Vagina (tissue), 2 donors: ENCODE data around the gene RCCD1. TPM values are rescaled to one million over a fixed set of nuclear protein-coding genes. Genes with fewer than 3 reads are reported as not detected.

Experiments used
- DNase-seq, 2 donors: peaks; one replicate each; pipeline ENCODE4 v3.0.0-alpha.2; 2017; ENCODE audit errors: extremely low spot score in 2 of 2
- H3K27ac ChIP-seq: fragments of 200-600 bp; sonication (generic); one replicate; pipeline ENCODE4 v1.5.1; 2019
- H3K27me3 ChIP-seq: fragments of 200-600 bp; sonication (generic); one replicate; pipeline ENCODE4 v1.5.1; 2019
- H3K36me3 ChIP-seq, 2 donors: fragments of 200-600 bp; sonication (generic); one replicate each; pipeline ENCODE4 v1.5.1; 2017 to 2019
- H3K4me1 ChIP-seq: fragments of 200-600 bp; sonication (generic); one replicate; pipeline ENCODE4 v1.5.1; 2019
- H3K4me3 ChIP-seq, 2 donors: fragments of 200-600 bp; sonication (generic); 1 replicate in 1 of 2; 2 replicates in 1 of 2; pipeline ENCODE4 v1.5.1; 2016 to 2019
- H3K9me3 ChIP-seq: fragments of 200-600 bp; sonication (generic); one replicate; pipeline ENCODE4 v1.5.1; 2019
- CTCF ChIP-seq, 3 experiments: fragments of 450-650 bp in 2 of 3; fragments of 200-600 bp in 1 of 3; sonication (generic) in 1 of 3; IDR thresholded peaks; one replicate each; pipeline ENCODE4 v1.5.1; 2017 to 2019; ENCODE audit warnings: antibody characterized with exemption in 3 of 3, mild to moderate bottlenecking in 2 of 3, moderate library complexity in 2 of 3
- POLR2A ChIP-seq, 2 donors: fragments of 450-650 bp; IDR thresholded peaks; one replicate each; pipeline ENCODE4 v1.6.1; 2017; ENCODE audit warnings: antibody characterized with exemption in 2 of 2, mild to moderate bottlenecking in 2 of 2, moderate library complexity in 2 of 2
- POLR2AphosphoS5 ChIP-seq, 2 donors: sonication (generic); formaldehyde crosslinking; IDR thresholded peaks; one replicate each; pipeline ENCODE4 v1.9.0; 2017; ENCODE audit warnings: antibody characterized with exemption in 2 of 2, mild to moderate bottlenecking in 2 of 2, low read depth in 1 of 2; ENCODE audit not compliant: insufficient read depth in 1 of 2
- intact Hi-C: fragments of 100-400 bp; cut with DNase I; formaldehyde crosslinking; loops from one replicate; pipeline ENCODE4 v1.15.1; 2023
- total RNA-seq: library from RNA; depleted of rRNA; stranded (reverse); fragments of >200 nt; gene quantifications from one replicate; pipeline ENCODE4 v1.2.3, GENCODE V29; 2016

Gene RCCD1
- total RNA-seq, 1 donor from 2014 or later, result 6.9 TPM

- Histone ChIP-seq H3K4me1 (peaks cover 38% of the 10 kb centered on the region), H3K36me3 (peaks cover 0 to 32% of the 10 kb centered on the region in 2 donors), H3K4me3 (no peak overlapping the region), H3K27ac (no peak overlapping the region), H3K27me3 (no peaks in the 10 kb centered on the region), H3K9me3 (no peaks in the 10 kb centered on the region)
- DNase-seq, result no peak
- intact Hi-C loops, result no loop called here
- TF ChIP-seq CTCF (IDR thresholded peaks at IDR 0.05) (no peak), POLR2AphosphoS5 (IDR thresholded peaks at IDR 0.05; ENCODE audit: insufficient read depth in 1 of 2, low read depth in 1 of 2) (no peak), POLR2A (IDR thresholded peaks at IDR 0.05) (no peak)
Observed at GRCh38 chr15:90936823-90937222, 17.9 kb upstream of the RCCD1 start.

- Histone ChIP-seq H3K27ac (no peak overlapping the region), H3K36me3 (peaks cover under 1 to 46% of the 10 kb centered on the region in 2 donors), H3K4me1 (peaks cover 28% of the 10 kb centered on the region), H3K27me3 (no peaks in the 10 kb centered on the region), H3K9me3 (no peaks in the 10 kb centered on the region), H3K4me3 (no peak overlapping the region)
- DNase-seq, result no peak
- TF ChIP-seq CTCF (IDR thresholded peaks at IDR 0.05) (no peak), POLR2AphosphoS5 (IDR thresholded peaks at IDR 0.05; ENCODE audit: insufficient read depth in 1 of 2, low read depth in 1 of 2) (no peak), POLR2A (IDR thresholded peaks at IDR 0.05) (no peak)
- intact Hi-C loops, result no loop called here
Observed at GRCh38 chr15:90938261-90938660, 16.4 kb upstream of the RCCD1 start.

- no peak overlapping the region for H3K4me3 ChIP-seq
- peaks cover 4 to 61% of the 10 kb centered on the region in 2 donors for H3K36me3 ChIP-seq
- DNase-seq, result no peak
- intact Hi-C loops, result loop anchor here (10.0 kb wide), 1 partner anchor 325 kb away; no protein-coding TSS in a partner anchor
- H3K4me1 ChIP-seq, result peaks cover 19% of the 10 kb centered on the region
- H3K27me3 ChIP-seq, result no peaks in the 10 kb centered on the region
- no peaks in the 10 kb centered on the region for H3K9me3 ChIP-seq
- TF ChIP-seq POLR2AphosphoS5 (IDR thresholded peaks at IDR 0.05; ENCODE audit: insufficient read depth in 1 of 2, low read depth in 1 of 2) (no peak), CTCF (IDR thresholded peaks at IDR 0.05) (no peak), POLR2A (IDR thresholded peaks at IDR 0.05) (no peak)
- H3K27ac ChIP-seq, result no peak overlapping the region
Observed at GRCh38 chr15:90939756-90940155, 14.9 kb upstream of the RCCD1 start.

GRCh38 chr15:90941038-90941437 is 13.6 kb upstream of the RCCD1 start:
- Histone ChIP-seq H3K9me3 (no peaks in the 10 kb centered on the region), H3K36me3 (peaks cover 4 to 72% of the 10 kb centered on the region in 2 donors), H3K27me3 (no peaks in the 10 kb centered on the region), H3K27ac (no peak overlapping the region), H3K4me3 (no peak overlapping the region), H3K4me1 (peaks cover 12% of the 10 kb centered on the region)
- intact Hi-C loops, result loop anchor here (10.0 kb wide), 1 partner anchor 324 kb away; no protein-coding TSS in a partner anchor
- TF ChIP-seq POLR2A (IDR thresholded peaks at IDR 0.05) (no peak), CTCF (IDR thresholded peaks at IDR 0.05) (no peak), POLR2AphosphoS5 (IDR thresholded peaks at IDR 0.05; ENCODE audit: insufficient read depth in 1 of 2, low read depth in 1 of 2) (no peak)
- no peak for DNase-seq

- no peak for DNase-seq
- TF ChIP-seq POLR2AphosphoS5 (IDR thresholded peaks at IDR 0.05; ENCODE audit: insufficient read depth in 1 of 2, low read depth in 1 of 2), result no peak
- TF ChIP-seq POLR2A (IDR thresholded peaks at IDR 0.05), result no peak
- TF ChIP-seq CTCF (IDR thresholded peaks at IDR 0.05), result no peak
- H3K9me3 ChIP-seq, result no peaks in the 10 kb centered on the region
- no peak overlapping the region for H3K27ac ChIP-seq
- peaks cover 4 to 82% of the 10 kb centered on the region in 2 donors for H3K36me3 ChIP-seq
- no peaks in the 10 kb centered on the region for H3K27me3 ChIP-seq
- intact Hi-C loops, result loop anchor here (10.0 kb wide), 1 partner anchor 322 kb away; no protein-coding TSS in a partner anchor
- no peak overlapping the region for H3K4me3 ChIP-seq
- H3K4me1 ChIP-seq, result no peaks in the 10 kb centered on the region
Observed at GRCh38 chr15:90942354-90943120, 12.1 kb upstream of the RCCD1 start.
